GM20431 (cell line): Measurements from ENCODE around the gene PGAM4.
"Not testable (repeated sequence)": the region's sequence is repeated elsewhere in the genome, so short reads cannot be mapped to it uniquely, and the experiment has no call there.

Source experiments
- in situ Hi-C: fragments of 300-500 bp; cut with MseI, MboI; formaldehyde crosslinking; loops from one replicate; pipeline ENCODE4 v1.15.0; 2020; ENCODE audit warnings: low sequenced_read_pairs; ENCODE audit not compliant: unreplicated experiment

PGAM4 gene

DNA sequence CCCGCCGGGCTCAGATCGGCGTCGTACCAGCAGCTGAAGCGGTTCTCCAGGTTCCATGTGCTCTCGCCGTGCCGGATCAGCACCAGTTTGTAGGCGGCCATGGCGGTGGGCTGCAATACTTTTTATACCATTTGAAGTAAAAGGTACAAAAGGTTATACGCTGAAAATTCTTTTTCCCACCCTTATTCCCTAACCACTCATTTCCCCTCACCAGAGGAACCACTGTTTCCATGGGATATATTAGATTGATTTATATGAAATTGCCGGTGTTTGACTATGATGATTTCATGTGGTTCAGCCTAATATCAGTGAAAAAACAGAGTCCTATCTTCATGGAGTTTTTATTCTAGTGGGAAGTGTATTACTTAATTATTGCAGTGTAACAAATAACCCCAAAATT lies at the start of gene PGAM4:
Gene PGAM4, minus strand, starts transcription at position 101 of the 400 bp plus-strand sequence. Its CDS starts 0 bp downstream, at position 101.
- in situ Hi-C loops: no loop called here

DNA sequence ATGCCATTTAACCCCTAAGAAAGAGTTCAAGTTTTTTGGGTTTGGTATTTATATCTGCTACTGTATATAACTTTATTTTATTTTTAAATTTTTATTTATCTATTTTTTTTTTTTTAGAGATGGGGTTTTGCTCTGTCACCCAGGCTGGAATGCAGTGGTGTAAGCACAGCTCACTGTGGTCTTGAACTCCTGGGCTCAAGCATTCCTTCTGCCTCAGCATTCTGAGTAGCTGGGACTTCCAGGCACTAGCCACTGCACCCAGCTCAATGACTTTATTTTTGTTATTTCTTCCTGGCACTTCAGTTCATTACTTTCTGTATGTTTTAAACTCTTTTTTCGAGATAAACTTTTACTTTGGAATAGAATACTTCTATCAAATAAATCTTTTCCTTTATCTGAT lies 42.4 kb upstream of the PGAM4 start:
- in situ Hi-C loops: no loop called here

GRCh38 chrX:77979870-77980269 lies 10.4 kb upstream of the PGAM4 start:
- in situ Hi-C loops: no loop called here

DNA sequence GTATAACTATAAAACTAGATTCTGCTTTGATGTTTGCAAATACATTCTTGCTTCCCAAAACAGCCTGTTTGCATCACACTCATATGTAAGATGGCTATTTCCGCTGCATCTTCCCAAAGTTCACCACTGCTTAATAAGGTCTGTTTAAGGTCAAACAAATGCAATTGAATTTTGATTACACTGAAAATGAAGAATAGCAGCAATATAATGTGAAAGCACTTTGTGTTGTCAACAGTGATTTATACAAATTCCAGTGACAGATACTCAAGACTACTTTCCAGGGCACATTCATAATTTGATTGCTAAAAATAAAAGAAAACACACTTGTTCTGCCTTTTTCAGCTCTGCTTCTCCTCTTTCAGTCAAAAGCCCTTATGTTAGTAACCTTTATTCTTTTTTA lies 8.1 kb upstream of the PGAM4 start:
- in situ Hi-C loops: no loop called here

GRCh38 chrX:77977095-77977494 lies 7.7 kb upstream of the PGAM4 start:
- in situ Hi-C loops: no loop called here

DNA sequence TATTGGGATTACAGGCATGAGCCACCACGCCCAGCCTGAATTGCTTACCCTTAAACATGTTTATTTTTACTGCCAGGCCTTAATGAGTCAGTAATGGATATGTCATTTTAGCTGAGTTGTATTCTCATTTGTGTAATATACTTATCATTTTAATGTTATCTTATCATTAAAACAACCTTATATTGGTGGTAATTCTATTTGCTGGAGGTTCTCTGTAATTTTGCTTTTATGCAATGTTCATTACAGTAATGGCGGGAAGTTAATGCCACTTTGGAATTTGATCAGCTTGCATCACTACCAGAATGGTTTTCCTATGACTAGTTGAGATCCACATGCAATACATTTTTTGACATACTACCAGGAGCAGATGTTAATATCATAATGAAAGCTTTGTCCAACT lies 6.3 kb upstream of the PGAM4 start:
- in situ Hi-C loops: no loop called here

DNA sequence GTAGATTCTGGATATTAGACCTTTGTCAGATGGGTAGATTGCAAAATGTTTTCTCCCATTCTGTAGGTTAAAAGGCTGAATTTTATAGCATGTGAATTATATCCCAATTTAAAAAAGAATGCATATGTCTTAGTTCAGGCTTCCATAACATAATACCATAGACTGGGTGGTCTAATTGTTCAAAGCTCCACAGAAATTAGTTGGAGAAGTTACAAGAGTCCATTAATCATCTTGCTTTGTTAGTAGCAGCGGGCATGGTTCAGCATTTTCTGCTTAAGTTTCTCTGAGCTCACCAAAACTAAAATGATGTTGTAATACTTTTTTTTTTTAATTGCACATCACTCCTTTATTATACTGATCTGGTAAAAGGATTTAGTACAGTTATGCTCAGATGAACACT lies 1.8 kb downstream of the PGAM4 start:
- in situ Hi-C loops: no loop called here

GRCh38 chrX:77966361-77966760 lies 3.1 kb downstream of the PGAM4 start:
- in situ Hi-C loops: no loop called here

GRCh38 chrX:77962068-77962902 lies 7.2 kb downstream of the PGAM4 start:
- in situ Hi-C loops: no loop called here

GRCh38 chrX:77961063-77961462 lies 8.4 kb downstream of the PGAM4 start:
- in situ Hi-C loops: no loop called here

DNA sequence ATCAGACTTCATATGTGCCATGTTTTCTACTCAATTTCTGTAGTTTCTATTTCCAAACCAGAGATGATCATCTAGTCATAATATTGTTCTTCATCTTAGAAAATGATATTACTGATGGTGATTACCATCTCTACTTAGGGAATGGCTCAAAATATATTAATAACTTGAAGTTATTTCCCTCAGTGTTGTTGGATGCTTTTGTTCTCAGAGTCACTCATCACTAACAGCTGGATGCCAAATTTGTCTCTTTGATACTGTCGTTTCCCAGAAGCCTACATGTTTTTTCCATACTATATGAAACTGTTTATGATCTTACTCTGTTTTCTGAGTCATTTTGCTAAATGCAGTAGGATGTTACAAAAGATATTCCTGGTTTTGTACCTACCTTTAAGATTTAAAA lies 8.9 kb downstream of the PGAM4 start:
- in situ Hi-C loops: no loop called here

GRCh38 chrX:77953708-77954107 lies 15.7 kb downstream of the PGAM4 start:
- in situ Hi-C loops: no loop called here

- in situ Hi-C loops: no loop called here
Observed at GRCh38 chrX:77953302-77953701, 16.1 kb downstream of the PGAM4 start.

DNA sequence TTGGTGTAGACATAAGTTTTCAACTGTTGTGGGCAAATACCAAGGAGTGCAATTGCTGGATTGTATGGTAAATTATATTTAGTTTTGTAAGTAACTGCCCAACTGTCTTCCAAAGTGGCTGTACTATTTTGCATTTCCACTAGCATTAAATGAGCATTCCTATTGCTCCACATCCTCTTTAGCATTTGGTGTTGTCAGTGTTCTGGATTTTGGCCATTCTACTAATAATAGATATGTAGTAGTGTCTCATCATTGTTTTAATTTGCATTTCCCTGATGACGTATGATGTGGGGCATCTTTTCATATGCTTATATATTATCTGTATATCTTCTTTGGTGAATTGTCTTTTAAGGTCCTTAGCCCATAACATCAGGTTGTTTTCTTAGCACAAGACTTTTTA lies 17.3 kb downstream of the PGAM4 start:
- in situ Hi-C loops: no loop called here

- in situ Hi-C loops: no loop called here
Observed at GRCh38 chrX:77949840-77950239, 19.6 kb downstream of the PGAM4 start.

DNA sequence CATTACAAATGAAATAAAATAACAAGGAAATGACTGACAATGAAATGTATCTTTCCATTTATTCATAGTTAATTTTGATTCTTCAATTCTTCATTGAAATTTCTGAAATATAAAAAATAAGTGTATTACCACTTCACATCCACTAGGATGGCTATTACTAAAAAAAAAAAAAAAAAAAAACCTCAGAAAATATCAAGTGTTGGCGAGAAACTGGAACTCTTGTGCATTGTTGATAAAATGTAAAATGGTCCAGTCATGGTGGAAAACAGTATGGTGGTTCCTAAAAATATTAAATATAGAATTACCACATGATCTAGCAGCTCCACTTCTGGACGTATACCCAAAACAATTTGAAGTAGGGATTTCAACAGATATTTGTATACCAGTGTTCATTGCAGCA lies 22.9 kb downstream of the PGAM4 start:
- in situ Hi-C loops: no loop called here

- in situ Hi-C loops: no loop called here
Observed at GRCh38 chrX:77945910-77946545, 23.4 kb downstream of the PGAM4 start.

GRCh38 chrX:77945031-77945430 lies 24.4 kb downstream of the PGAM4 start:
- in situ Hi-C loops: not testable (repeated sequence)

DNA sequence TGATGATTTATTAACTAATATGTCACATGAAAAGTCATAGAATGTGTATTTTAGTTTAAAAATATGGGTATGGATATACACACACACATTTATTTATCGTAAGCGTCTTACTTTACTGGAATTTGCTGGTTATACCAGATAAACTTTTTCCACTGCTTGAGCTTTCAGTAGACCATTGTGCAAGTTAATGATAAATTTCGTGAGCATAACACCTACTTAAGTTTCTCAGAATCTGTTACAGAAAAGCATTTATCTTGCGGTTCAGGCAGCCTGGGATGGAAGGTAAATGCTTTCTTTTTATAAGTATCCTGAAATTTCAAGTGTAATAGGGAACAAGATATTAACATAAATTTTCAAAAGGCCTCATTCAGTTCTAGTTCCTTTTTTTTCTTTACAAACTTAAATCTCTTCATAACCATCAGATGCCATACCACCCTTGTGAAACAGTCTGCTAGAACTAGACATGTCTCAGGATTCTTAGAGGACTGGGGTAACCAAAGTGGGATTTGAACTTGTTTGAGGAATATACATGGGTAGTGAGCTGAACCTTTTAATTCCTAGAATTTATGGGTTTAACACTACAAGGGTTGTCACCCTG lies 31.3 kb downstream of the PGAM4 start:
- in situ Hi-C loops: no loop called here

DNA sequence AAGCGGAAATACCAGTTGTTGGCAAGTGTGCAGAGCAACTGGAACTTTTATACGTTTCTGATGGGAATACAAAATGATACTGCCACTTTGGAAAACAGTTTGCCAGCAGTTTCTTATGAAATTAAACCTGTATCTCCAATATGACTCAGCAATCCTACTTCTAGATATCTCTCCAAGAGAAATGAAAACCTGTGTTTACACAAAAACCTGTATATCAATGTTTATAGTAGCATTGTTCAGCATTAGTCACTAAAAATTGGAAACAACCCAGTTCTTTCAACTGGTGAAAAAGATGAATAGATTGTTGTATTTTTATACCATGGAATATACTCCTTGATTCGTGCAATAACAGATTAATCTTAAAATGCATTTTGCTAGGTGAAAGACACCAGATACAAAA lies 32.1 kb downstream of the PGAM4 start:
- in situ Hi-C loops: no loop called here

GRCh38 chrX:77936299-77936698 lies 33.1 kb downstream of the PGAM4 start:
- in situ Hi-C loops: no loop called here
